ENCODE measurements around the gene FCGBP.
"Not testable (repeated sequence)": the region's sequence is repeated elsewhere in the genome, so short reads cannot be mapped to it uniquely, and the experiment has no call there.

DNA sequence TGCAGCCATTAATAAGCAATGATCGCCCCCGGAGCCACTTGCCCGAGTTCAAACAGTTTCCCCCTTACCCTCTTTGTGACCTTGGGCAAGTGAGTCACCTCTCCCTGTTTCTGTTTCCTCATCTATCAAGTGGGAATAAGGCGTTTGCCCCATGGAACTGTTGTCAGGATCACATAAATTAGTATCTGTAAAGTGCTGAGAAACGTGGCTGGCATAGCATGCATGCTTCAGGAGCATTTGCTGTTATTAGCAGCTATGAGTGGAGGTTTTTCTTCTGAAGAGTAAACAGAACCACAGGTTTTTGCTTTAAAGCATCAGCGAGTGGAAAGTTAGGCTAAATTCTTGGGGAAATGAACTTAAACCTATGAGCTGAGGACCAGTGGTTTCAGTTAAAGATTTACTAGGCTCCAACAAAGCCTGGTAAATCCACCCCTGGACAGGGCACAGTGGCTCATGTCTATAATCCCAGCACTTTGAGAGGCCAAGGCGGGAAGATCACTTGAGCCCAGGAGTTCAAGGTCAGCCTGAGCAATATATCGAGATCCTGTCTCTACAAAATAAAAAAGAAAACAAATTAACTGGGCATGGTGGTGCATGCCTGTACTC is 30.8 kb downstream of the FCGBP start:
- TF ChIP-seq RCOR1 (IDR thresholded peaks at IDR 0.05; ENCODE audit: insufficient replicate concordance, low read length); POLR2A (IDR thresholded peaks at IDR 0.05; ENCODE audit: low read depth, low read length); CTCF (conservative IDR thresholded peaks at IDR 0.05; ENCODE audit: low read depth, low read length); RFX5 (IDR thresholded peaks at IDR 0.05; ENCODE audit: low read depth, low read length); RAD21 (IDR thresholded peaks at IDR 0.05; ENCODE audit: low read length); MAFK (IDR thresholded peaks at IDR 0.05; ENCODE audit: low read depth, low read length); MAZ (IDR thresholded peaks at IDR 0.05; ENCODE audit: borderline replicate concordance, low read depth, low read length); FOS (IDR thresholded peaks at IDR 0.05; ENCODE audit: low read depth, low read length); BHLHE40 (IDR thresholded peaks at IDR 0.05; ENCODE audit: low read depth, low read length); SMC3 (IDR thresholded peaks at IDR 0.05; ENCODE audit: low read depth, low read length): not testable (repeated sequence)

Measured in IMR-90 (cell line).